NCI-H128 (cell line): ENCODE data around the gene IQUB.
"Not testable (repeated sequence)": the region's sequence is repeated elsewhere in the genome, so short reads cannot be mapped to it uniquely, and the experiment has no call there.

Source experiments
- DNase-seq: peaks from one replicate; lab custom pipeline; 2025; ENCODE audit not compliant: unreplicated experiment; lab: John Stamatoyannopoulos, UW

IQUB gene

GRCh38 chr7:123494193-123494796 lies 40.1 kb downstream of the IQUB start:
- no peak for DNase-seq

GRCh38 chr7:123492485-123492884 lies 41.9 kb downstream of the IQUB start:
- no peak for DNase-seq

GRCh38 chr7:123485721-123486120 lies 48.7 kb downstream of the IQUB start:
- no peak for DNase-seq

- no peak for DNase-seq
These were observed 49.2 kb downstream of the IQUB start for GRCh38 chr7:123485187-123485586.

GRCh38 chr7:123484199-123484598 lies 50.2 kb downstream of the IQUB start:
- no peak for DNase-seq

GRCh38 chr7:123480107-123480506 lies 54.3 kb downstream of the IQUB start:
- no peak for DNase-seq

GRCh38 chr7:123478056-123478455 lies 56.3 kb downstream of the IQUB start:
- not testable (repeated sequence) for DNase-seq

GRCh38 chr7:123472750-123473445 lies 61.5 kb downstream of the IQUB start:
- DNase-seq, result no peak

GRCh38 chr7:123472327-123472726 lies 62.1 kb downstream of the IQUB start:
- DNase-seq, result no peak

- DNase-seq, result no peak
These were observed 66.1 kb downstream of the IQUB start for GRCh38 chr7:123468303-123468702.

GRCh38 chr7:123463890-123464289 lies 70.5 kb downstream of the IQUB start:
- DNase-seq, result no peak

- no peak for DNase-seq
These were observed 73.8 kb downstream of the IQUB start for GRCh38 chr7:123460616-123461015.

- DNase-seq, result no peak
These were observed 78.4 kb downstream of the IQUB start for GRCh38 chr7:123455965-123456470.

GRCh38 chr7:123440101-123440548 lies 94.3 kb downstream of the IQUB start:
- no peak for DNase-seq

- DNase-seq, result no peak
These were observed 95.2 kb downstream of the IQUB start for GRCh38 chr7:123439191-123439590.

GRCh38 chr7:123437447-123437995 lies 96.9 kb downstream of the IQUB start:
- no peak for DNase-seq

- no peak for DNase-seq
These were observed 99.2 kb downstream of the IQUB start for GRCh38 chr7:123435080-123435700.

GRCh38 chr7:123433665-123434064 lies 100.7 kb downstream of the IQUB start:
- no peak for DNase-seq

- DNase-seq, result no peak
These were observed 101.8 kb downstream of the IQUB start for GRCh38 chr7:123432601-123433000.

GRCh38 chr7:123431075-123431614 lies 103.2 kb downstream of the IQUB start:
- no peak for DNase-seq

GRCh38 chr7:123425246-123425645 lies 109.1 kb downstream of the IQUB start:
- DNase-seq, result no peak

GRCh38 chr7:123424463-123424862 lies 109.9 kb downstream of the IQUB start:
- no peak for DNase-seq
